Measurements from ENCODE around the gene TRIM44.

GRCh38 chr11:35629914-35630313, 32.7 kb upstream of the TRIM44 start:
- TF ChIP-seq POLR2A (IDR thresholded peaks at IDR 0.05; ENCODE audit: low read length) (no peak), GATA1 (IDR thresholded peaks at IDR 0.05; ENCODE audit: low read depth, low read length) (no peak)
